Measurements from ENCODE around the gene PARVG.

Gene PARVG

DNA sequence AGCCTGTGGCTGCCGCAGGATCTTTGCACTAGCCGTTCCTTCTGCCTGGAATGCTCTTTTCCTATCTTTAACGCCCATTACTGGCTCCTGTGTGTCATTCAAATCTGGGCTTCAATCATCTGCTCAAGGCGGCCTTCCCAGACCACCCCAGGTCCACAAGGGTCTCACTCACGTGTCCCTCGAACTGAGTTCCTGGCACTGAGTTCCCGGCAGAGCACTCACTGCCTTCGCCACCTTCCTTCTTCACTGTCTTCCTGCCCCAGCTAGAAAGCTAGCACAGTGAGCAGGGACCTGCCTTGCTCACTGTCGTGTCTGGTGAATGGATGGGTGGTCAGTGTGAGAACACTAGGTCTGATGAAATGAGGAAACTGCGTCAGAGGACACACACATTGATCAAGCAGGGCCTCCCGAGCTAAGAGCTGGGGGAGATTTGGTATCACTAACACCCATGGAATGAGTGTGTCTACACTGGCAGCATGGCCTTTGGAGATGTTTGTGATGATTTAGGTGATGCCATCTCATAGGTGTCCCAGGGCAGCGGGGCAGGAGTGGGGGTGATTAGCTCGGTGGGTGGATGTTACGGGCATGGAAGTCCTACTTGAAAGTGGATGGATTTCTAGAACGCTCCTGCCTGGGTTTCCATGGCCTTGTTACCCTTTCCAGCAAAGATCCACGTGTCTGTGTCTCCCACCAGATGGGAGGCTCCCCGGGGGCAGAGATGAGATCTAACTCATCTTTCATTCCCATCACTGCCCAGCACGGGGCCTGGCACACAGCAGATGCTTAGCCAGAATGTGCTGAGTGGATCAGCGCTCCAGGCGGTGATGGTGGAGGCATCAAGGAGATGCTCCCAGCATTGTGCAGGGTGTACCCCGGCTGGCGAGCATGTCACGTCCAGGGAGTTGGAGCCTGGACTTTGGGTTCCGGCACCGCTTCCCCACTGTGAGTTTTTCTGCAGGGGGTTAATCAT, 67.5 kb downstream of the PARVG start:
- DNase-seq, result no peak

DNA sequence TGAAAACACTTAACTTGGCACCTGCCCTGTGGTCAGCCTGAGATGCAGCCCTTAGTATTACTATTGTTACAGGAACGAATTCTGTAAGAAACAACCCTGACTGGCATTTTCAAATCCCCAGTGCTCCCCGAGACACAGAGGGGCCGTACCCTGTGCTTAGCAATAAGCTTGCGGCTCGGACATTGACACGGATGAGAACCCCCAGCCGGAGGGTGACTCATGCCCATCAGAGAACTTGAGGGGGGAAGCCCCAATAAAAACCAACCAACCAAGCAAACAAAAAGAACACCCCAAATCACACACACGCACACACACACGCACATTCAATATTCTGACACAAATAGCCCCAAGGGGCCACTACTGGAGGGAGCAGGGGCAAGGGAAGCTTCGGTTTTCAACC, 68.2 kb downstream of the PARVG start:
- no peak for DNase-seq

DNA sequence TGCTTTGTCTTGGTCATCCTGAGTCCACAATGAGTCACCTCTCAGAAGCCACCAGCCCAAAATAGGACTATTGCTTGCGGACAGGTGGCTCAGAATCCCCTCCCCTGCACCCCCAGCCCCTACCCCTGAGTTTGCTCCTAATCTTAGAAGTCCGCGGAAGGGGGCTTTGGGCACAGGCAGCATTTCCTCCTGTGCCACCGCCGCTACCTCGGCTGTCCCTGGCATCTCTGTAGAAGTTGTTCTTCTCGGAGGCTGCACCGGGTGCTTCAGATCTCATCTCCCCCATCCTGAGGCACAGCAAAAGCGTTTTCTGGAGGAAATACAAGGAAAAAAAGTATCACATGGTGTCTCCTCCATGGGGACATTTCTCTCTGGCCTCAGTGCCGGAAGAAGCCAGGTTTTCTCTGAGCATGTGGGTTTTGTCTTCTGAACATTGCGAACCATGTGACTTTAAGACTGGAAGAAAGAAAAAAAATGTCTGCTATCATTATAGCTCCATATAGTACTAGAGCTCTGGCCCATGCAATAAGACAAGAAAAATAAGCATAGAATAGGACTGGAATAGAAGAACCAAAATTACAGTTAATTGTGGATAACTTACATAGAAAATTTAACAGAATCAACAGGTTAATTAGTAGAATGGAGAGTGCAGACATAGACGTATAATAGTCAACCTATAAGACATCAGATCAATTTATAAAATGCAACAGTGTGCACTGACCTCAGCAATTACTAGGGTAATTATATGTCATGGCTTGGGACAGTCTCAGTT, 68.8 kb downstream of the PARVG start:
- no peak for DNase-seq

DNA sequence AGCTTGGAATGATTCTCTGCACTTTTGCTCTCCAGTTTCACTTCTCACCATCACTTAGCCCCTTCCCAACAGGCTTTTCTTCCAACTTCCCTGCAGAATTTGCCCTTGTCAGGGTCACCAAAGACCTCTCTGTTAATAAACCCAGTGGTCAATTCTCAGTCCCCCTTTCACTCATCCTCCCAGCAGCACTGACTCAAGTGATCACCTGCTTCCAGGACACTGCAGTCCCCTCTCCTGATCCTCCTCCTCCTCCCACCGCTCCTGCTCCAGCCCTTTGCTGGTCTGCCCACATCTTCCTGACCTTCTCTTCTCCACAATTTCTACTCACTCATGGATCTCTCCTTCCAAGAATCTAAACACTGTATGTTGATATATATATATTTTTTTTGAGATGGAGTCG, 74.1 kb downstream of the PARVG start:
- no peak for DNase-seq

DNA sequence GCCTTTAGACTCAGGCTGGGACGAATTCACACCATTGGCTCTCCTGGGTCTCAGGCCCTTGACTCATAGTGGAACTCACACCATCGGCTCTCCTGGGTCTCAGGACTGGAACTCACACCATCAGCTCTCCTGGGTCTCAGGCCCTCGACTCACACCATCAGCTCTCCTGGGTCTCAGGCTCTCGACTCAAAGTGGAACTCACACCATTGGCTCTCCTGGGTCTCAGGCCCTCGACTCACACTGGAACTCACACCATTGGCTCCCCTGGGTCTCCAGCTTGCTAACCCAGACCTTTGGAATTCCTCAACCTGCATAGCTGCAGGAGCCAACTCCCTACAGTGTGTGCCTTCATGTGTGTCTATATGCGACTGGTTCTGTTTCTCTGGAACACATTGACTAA, 75.4 kb downstream of the PARVG start:
- DNase-seq, result no peak

DNA sequence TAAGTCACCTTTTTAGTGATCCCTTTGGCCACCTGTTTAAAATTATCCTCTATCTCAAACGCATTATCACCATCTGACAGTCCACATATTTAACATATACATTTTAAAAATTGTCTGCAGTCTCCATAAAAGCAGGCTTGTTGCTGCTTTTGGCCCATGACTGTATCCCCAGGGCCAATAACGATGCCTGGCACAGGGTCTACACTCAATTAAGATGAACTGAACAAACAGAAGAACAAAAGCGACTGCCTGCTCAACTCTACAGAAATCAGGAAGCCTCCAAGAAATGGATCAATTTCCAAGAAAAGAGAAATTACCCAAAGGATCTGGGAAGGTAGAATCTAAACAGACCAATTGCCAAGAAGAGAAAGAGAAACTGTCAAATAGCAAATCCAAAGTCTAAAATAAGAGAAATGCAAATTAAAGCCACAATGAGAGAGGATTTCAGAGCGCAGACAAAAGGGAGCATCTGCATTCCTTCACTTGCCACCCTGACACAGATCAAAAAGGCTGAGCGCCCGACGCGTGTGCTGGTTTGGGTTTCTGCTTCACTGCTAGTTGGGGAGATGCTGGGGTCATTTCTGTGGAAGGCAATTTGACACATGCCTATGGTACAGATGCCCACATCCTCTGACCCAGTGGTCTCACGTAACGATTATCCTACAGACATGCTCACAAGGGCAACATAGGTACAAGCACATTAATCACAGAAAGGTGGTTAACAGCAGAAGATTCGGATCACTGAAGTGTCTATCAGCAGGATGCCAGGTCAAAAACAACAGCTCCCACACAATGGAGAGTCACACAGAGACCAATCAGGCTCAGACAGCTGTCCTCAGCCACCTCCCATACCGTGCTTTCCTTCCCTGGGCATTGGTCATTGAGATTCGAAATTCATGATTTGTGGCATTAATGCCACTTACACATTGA, 76.1 kb downstream of the PARVG start:
- no peak for DNase-seq
